HG02571 (cell line): ENCODE results near the gene PPFIBP2.

Experiments
- ATAC-seq: cut with Tn5 transposase; IDR thresholded peaks from one replicate; pipeline ENCODE4 v1.9.1; 2021; ENCODE audit warnings: mild to moderate bottlenecking, moderate library complexity; ENCODE audit not compliant: unreplicated experiment

Gene PPFIBP2

DNA sequence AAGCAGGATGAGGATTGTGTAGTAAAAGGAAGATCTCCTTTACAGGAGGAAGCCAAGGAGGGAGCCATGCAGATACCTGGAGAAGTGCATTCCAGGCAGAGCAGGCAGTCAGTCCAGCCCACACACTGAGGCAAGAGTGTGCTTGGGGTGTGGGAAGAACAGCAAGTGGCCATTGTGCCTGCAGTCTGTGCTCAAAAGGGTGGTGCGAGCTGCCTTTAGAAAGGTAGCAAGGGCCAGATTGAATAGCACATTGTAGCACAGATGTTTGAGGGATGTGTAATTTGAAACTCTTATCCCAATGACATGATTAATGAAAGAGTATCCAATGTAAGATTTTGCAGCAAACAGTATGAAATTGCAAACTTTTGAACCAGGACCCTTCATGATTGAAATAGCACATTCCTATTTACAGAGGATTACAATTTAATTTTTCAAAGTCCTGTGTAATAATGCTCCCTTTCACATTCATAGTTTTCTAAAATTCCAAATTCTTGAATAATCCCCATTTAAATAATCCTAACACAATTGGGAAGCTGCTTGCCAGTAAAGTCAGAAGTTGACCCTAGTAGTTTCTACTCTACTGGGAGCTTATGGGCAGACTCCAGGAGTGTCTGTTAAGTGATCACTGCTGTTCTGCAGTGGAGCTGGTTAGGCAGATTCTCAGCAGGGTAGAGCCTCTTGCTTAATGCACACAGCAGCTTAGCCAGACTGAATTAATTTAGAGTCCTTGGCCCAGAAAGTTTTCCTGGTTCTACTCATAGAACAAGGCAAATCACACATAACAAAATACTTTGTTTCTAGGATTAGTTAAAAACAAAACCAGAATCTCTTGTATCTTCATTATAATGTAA, 81.4 kb downstream of the PPFIBP2 start:
- ATAC-seq, result no peak

DNA sequence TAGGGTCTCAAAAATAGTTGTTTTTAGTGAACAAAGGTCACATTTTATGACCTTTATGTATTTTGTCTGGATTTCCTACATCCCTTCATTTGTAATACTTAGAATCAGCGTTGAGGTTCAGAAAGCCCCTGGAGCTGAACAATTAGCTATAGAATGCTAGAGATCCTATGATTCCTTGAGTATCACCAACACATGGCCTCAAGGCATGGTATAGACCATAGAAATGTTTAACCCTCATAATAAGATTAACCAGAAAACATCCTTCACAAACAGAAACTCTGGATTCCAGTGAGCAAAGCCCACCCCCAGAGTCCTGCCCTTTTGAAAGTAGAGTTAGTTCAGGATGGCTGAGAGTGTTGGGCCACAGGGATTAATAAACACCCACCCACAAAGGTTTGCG, 82.2 kb downstream of the PPFIBP2 start:
- no peak for ATAC-seq

DNA sequence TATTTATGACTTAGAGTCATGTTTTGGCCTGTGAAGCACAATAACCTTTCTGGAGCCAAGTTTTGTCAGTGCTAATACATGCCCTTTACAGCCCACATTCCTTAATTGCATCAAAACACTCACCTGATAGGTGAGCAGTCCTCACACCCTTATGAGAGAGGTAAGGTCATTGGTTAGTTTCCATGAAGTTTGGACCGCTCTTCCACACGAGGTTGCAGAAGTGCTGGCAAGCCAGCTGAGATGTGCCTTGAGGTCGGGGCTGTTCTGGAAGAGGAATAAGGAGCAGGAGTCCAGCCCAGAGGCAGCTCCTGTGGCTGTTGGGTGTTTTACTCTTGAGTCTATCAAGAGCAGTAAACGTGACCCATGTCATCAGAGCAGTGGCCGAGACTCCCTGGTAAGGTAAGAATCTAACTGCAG, 83.2 kb downstream of the PPFIBP2 start:
- ATAC-seq, result no peak

DNA sequence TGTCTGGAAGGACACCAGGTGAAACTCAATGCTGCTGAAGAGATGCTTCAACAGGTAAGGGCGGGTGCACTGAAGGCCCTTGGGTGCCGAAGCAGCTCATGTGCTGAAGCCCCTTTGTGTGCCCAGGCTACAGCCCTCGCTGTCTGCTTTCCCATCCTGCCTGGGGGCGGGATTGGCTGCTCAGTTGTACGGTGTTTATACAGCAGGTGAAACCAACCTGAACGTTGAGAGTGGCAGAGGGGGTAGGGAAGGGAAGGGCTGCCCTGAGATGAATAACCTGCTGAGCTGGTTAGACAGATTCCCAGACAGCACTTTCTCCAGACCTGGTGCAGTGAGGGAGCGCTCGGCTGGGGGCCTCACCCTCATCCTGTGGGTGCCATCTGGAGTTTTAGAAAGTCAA, 83.8 kb downstream of the PPFIBP2 start:
- ATAC-seq, result no peak

DNA sequence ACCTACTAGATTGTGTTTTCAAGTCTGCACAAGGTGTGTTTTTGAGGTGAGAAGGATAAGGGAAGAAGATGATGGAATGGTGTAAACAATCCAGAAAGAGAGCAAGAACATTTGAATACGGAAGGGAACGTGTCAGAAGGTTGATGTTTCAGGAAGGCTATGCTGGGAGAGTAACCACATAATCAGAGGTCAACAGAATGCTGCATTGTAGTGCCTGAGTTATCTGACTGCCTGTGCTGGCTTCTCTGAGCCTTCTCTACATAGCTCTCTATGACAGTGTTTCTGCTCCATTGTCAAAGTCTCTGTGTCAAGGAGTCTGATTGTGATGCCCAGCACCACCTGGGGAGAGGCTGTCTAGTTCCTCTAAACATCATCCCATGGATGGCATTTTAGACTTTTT, 85.4 kb downstream of the PPFIBP2 start:
- ATAC-seq, result no peak

DNA sequence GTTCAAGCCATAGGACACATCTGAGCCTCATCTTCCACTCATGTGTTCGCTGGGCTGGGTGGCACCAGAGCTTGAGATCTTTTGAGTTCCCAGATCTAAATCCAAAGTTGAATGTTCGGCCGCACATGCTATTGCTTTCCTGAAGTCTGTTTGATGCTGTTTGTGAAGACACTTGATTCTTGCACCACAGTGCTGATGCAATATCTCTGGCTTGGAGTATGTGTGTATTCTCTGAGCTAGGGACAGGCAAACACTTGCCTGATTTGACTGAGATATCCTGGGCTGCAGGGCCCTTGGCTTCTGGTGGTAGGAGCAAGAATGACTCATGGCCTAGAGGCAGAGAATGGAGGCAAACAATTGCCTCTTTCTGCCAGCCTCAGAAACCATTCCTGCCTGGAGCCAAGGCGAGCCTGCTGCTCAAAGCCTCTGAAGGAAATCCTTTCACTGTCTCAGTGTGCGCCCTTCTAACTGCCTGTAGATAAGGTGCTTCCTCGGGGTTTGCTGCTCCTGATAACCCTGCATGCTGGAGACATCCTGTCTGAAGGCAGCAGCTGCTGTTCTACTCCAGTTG, 86.5 kb downstream of the PPFIBP2 start:
- no peak for ATAC-seq

DNA sequence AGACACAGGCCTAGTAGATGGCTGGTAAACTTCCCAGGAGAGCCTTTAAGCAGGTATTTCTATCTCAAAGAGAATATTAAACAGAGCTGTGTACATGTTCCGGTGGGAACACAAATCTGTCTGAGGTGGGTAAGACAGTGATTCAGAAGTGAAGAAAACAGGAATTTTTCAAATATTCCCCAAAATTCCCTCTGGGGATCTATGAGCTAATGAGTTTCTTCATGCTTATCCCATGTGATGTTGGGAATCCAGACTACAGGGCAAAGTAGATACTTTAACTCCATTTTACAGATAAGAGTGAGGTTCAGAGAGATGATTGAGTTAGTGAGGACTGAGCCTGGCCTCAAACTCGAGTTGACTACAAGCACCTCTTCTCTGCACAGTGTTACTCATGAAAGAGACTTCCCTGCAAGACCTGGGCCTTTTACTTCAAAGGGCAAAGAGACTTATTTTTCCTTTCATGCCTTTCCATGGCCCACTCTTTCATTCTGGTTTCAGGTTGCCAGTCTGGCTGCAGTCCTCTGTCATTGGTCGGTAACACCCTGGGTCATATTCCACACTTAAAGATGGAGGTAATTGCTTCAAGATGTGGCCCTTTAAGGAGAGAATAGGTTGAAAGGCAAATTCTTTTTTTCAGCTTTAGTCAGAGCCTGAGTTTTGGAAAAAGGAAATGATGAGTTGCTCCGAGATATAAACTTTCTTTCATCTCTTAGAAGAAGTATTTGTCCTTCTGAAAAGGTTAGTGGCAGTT, 89.4 kb downstream of the PPFIBP2 start:
- ATAC-seq, result no peak

DNA sequence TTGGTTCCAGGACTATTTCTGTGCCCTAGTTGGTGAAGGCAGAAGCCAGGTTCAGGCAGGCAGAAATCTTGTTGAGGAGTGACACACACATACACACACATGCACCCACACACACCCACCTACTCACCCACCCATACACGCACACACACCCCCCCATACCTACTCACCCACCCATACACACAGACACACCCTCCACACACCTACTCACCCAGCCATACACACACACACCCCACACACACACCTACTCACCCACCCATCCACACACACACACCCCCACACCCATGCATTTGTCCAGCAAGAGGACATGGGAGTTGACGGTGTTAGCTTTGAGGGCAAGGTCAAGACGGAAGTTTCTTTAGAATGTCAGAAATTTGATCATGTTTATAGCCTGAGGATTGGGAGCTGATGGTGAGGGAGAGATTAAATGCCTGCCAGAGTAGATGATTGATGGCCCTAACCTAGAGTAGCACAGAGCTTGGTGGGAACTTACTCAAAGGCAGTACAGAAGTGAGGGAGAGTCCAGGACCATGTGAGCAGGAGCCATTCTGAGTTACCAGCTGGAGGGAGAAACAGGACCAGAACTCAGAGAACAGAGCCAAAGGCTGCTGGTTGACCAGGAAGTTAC, 90.6 kb downstream of the PPFIBP2 start:
- ATAC-seq, result no peak

DNA sequence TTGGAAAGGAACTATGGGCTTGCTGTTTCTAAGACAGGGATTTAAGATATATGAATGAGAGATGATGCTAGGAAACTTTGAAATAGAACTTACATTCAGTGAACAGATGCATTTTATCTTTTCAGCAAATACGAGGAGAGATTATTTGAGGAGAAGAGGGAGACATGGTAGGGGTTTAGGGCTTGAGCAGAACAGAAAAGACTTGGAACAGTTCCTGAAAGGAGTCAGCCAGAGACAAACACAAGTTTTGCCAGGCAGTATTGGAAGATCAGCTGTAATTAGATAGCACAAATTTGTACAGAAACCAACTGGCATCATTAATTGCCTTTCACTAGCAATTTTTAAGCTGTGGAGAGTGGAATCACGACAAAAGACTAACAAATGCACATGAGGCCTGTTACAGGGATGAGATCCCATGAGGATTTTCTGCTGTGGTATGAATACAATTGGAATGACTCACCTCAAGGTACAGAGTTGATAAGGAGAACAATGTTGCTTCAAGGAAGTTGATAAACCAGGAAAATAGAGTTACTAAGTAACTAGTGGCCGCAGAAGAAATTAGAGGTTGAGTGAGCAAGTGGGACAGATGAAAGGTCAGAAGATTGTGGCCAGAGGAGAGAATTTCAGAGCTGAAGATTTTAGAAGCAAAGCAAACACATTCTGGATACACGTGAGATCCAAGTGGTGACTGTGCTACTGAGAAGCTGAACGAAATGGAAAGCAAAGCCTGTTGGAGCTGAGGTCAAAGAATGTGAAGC, 91.6 kb downstream of the PPFIBP2 start:
- no peak for ATAC-seq

DNA sequence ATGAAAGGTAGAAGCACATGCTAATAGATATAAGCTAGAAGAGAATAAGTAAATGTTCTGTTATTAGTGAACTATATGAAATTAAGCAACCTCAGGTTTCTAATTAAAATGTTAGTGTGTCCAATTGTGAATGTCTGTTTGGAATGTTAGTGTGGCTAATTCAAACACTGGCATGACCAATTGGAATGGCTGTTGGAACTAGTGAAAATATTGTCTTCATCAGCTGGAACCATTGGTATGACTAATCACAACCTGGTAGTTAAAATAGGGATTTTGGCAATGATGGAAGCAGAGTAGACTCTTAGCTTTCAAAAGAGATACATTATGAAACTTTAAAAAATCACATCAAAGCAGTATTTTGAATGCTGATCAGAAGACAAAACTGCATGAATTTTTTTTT, 92.7 kb downstream of the PPFIBP2 start:
- ATAC-seq, result no peak

DNA sequence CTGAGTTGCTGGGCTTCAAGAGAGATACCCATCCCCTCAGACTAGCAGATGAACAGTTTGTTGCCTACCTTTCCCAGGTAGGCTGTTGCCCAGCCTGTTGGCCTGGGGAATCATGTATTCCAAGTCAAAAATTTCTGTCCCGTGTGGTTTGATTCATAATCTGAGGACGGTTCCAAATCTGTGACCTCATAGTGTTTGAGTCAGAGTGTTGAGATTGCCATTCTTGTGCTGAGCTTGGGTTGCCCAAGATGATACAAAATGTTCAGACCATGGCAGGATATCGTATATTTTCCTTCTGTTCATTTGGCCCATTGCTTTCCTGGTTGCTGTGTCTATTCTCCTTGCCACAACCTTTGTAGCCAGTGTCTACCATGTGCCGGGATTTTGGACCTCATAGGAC, 95.2 kb downstream of the PPFIBP2 start:
- no peak for ATAC-seq

DNA sequence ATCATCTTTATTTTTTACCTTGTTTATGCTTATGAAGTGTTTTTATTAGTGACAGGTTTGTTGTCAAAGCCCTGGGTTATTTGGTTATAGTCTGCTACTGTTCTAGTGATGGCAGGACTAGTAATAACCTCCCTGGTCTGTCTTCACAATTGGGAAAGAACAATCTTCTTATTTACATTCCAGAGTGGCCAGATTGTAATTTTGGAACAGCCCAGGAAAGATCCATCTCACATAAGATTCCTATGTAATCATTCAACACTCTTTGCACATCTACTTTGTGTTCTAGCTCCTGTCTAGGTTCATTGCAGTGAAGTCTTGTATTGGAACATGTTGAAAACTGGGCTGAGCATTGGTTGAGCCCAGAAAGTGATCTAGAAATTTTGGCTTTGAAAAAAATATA, 95.7 kb downstream of the PPFIBP2 start:
- ATAC-seq, result no peak

DNA sequence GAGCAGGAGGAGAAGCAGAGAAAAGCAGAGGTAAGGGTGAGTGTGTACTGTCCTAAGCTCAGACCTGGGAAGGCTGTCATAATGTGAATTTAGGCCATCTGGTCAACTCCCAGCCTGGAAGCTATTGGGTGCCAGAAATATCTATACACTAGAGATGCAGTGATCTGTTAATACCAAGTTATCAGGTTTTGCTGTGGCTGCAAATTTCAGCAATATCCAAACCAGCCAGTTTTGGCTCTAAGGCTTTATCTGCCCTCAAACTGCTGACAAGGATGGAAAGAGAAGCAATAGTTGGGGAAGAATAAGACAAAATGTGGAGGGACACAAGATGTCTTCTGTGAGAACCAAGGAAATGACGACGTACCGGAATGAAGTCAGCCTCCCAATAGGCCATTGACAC, 96.6 kb downstream of the PPFIBP2 start:
- ATAC-seq, result no peak

DNA sequence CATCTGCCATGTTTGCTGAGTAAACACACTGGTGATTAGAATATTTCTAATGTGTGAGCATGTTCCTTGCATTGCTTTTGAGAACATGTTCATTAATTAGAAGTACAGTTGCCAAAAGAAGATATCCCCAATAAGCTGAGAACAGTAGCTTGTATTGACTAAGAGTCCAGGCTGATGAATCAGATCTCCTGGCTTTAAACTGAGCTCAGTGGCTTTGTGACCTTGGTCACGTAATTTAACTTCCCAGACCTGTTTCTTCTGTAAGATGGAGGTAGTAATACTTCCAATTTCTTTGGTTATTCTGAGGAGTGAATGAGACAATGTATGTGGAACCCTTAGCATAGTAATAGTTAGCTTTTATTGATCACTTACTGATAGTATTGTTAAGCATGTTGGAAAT, 97.6 kb downstream of the PPFIBP2 start:
- ATAC-seq, result no peak

DNA sequence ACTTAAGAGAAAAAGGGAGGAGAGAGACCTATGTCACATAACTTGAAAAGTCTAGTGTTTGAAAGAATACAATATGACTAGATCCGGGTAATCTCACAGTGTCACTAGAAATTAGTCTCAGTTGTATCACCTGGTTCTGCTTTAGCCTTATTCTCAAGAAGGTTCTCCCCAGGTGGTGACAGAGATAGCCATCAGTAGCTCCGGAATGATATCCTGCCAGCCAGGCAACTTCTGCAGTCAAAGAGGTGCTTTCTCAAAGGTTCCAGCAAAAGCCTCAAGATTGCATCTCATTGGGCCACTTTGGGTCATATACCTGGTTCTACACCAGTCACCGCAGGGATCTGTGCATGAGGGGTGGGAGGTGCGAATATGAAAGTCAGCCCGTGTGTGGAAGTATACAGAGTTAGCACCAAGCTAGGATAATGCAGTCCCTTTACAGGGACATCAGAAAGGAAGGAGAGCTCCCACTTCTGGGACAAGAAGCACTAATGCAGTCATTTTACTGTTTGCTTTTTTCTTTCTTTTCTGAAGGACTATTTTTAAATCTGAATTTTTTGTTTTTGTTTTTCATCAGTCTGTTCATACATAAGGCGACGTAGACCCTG, 98.4 kb downstream of the PPFIBP2 start:
- ATAC-seq, result no peak

DNA sequence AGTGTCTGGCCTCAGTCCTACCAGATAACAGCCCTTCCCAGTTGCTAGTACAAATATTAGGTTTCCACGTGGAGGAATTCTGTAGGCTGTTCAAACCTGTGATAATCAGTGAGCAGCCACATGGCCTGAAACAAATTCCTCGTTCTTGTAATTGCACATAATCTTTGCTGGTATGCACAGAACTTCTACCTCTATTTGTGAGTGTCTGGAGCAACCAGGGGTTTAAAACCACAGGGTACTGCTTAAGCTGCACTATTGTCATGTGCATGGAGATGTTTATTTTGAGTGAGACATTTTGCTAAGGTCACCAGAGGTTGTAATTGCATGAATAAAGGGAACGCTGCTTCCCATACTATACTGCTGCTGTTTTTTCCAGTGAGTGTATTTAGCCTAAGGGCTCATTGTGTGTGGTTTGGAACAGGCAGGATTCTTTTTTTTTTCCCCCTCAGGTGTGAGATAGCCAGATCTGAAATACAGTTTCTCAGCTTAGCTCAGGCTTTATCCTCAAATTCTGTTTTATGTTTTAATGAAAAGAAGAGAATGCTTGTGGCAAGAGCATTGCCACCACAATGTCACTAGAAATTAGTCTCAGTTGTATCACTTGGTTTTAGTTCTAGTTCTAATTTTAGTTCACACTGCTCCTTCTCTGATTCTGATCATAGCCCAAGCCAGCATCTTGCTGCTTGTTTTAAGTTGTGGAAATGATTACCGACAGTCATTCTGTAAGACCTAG, 99.0 kb downstream of the PPFIBP2 start:
- ATAC-seq, result no peak

DNA sequence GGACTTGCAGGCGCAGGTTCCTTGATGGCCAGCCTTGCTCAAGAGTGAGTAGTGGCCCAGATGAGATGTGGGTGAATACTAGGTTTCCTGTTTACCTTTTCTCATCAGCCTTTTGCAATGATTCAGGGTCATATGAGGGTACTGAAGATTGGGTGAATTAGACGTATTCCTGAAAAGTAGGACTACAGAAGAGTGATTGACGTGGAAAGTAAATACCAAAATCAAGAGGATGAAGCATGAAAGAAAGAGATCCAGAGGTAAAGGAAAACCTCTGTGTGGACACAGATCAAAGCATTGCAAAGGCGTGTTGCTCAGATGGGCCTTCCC, 99.6 kb downstream of the PPFIBP2 start:
- no peak for ATAC-seq

DNA sequence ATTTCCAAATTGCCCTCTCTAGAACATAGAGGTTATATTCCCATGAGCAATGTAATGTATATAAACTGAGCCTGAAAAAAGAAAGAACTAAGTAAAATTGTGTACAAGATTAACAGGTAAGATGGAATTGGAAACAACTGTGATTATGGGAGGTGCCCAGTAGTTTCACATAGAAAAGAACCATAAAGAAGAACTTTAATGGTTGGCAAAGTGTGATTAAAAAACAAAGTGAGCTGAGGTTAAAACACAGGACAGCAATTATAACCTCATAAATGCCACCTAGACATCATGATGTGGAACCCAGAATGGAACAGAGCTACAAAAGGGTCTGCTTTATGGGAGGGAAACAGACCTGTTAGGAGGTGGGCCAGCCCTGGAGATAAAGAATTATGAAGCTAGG, 100.9 kb downstream of the PPFIBP2 start:
- no peak for ATAC-seq

DNA sequence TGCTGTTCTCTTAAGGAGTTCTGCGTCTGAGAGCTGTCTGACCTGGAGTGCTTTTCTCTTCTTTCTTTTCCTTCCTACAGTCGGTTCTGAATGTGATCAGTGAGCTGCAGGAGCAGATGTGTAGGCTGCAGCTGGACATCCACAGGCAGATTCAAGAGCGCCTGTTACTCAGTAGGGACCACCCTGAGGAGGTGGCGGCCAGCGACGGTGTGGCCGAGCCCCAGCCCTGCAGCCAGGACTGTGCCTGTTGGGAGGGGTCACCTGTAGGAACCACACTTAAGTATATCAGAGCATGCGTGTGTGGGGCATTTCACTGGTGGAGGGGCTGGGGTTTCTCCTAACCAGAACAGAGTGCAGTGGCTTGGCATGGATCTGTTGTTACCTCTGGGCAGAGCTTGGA, 103.2 kb downstream of the PPFIBP2 start:
- no peak for ATAC-seq

DNA sequence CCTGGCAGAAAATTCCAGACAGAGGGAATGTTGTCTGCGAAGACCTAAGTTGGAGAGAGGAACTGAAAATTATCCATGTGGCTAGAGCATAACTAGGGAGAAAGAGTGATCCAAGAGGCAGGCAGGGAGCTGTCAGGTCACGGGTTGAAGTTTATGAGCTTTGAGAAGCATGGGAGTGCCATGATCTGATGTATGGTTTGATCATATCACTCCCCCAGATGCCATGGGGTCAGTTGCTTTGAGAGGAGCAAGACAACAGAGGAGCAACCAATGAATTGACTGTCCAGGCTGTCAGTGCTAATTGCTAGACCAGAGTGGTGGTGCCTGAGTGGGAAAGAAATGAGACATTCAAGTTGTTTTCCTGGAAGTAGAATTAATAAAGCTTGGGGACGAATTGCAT, 105.5 kb downstream of the PPFIBP2 start:
- ATAC-seq, result no peak
